Gastroesophageal sphincter (tissue), 2 donors: ENCODE measurements around the gene ZSWIM4.

ENCODE experiments used
- EP300 ChIP-seq: sonication (generic); formaldehyde crosslinking; IDR thresholded peaks from one replicate; pipeline ENCODE4 v1.6.1; 2017; ENCODE audit warnings: antibody characterized with exemption, mild to moderate bottlenecking
- POLR2AphosphoS5 ChIP-seq: sonication (generic); formaldehyde crosslinking; IDR thresholded peaks from one replicate; pipeline ENCODE4 v1.6.1; 2017; ENCODE audit warnings: antibody characterized with exemption

DNA sequence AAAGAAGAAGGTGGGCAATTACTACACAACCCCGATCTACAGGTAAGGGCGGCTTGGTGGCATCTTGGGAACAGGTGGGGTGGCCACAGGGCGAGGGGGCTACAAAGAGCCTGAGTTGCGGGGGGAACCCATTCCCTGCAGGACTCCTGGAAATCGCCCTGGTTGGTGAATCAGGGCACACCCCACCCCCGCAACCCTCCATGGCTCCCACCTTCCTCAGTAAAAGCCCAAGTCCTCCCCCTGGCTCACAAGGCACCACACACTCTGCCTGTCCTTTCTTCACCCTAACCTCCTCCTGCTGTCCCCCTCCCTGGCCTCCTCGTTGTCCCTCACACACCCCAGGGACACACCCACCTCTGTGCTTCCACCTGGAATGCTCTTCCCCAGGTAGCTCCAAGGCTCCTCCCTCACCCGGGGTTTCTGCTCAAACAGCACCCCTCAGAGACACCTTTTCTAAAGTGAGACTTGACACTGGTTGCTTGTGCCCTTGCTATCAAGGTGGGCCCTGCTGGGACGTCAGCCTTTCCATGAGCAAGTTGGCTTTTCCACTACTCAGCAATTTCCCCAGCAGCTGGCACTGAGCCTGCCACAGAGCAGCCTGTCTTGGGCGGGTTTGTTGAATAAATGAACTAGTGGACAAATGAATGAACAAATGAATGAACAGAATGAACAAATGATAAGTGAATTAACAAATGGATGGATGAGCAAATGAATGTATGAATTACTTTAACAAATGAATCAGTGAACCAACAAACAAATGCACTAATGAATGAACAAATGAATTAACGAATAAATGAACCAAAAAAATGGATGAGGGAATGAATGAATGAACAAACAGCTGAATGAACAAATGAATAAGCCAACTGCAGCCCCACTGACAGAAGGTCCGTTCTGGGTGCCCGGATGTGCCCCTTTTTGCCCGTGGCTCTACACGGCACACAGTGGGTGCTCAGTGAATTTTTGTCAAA lies 37.2 kb upstream of the ZSWIM4 start:
- TF ChIP-seq EP300 (no peak), POLR2AphosphoS5 (no peak)
